GM18520 (cell line): ENCODE measurements around the gene TMEM98.
"Not testable (repeated sequence)": the region's sequence is repeated elsewhere in the genome, so short reads cannot be mapped to it uniquely, and the experiment has no call there.

Source experiments
- ATAC-seq: cut with Tn5 transposase; IDR thresholded peaks from one replicate; pipeline ENCODE4 v1.9.1; 2021; ENCODE audit not compliant: unreplicated experiment

The TMEM98 gene

GRCh38 chr17:32914181-32914580, 13.8 kb upstream of the TMEM98 start:
- no peak for ATAC-seq

- no peak for ATAC-seq
These were observed 12.7 kb upstream of the TMEM98 start for GRCh38 chr17:32915245-32915644.

- no peak for ATAC-seq
These were observed 11.8 kb upstream of the TMEM98 start for GRCh38 chr17:32916134-32916533.

GRCh38 chr17:32917081-32917480, 10.9 kb upstream of the TMEM98 start:
- no peak for ATAC-seq

GRCh38 chr17:32917842-32918241, 10.1 kb upstream of the TMEM98 start:
- ATAC-seq = no peak

GRCh38 chr17:32919876-32920275, 8.1 kb upstream of the TMEM98 start:
- ATAC-seq = not testable (repeated sequence)

GRCh38 chr17:32920293-32920692, 7.7 kb upstream of the TMEM98 start:
- ATAC-seq = no peak

GRCh38 chr17:32921017-32921416, 6.9 kb upstream of the TMEM98 start:
- ATAC-seq = no peak

GRCh38 chr17:32923905-32924304, 4.0 kb upstream of the TMEM98 start:
- ATAC-seq = not testable (repeated sequence)

GRCh38 chr17:32926183-32926582, 1.8 kb upstream of the TMEM98 start:
- no peak for ATAC-seq

- not testable (repeated sequence) for ATAC-seq
These were observed 1.2 kb upstream of the TMEM98 start for GRCh38 chr17:32926789-32927188.

- no peak for ATAC-seq
These were observed 691 bp upstream of the TMEM98 start for GRCh38 chr17:32927201-32927723.

GRCh38 chr17:32928586-32929535, 908 bp downstream of the TMEM98 start:
- ATAC-seq = no peak

GRCh38 chr17:32929588-32929987, 1.6 kb downstream of the TMEM98 start:
- ATAC-seq = no peak

- ATAC-seq = no peak
These were observed 2.6 kb downstream of the TMEM98 start for GRCh38 chr17:32930512-32930911.

- ATAC-seq = no peak
These were observed 3.7 kb downstream of the TMEM98 start for GRCh38 chr17:32931686-32932085.

- ATAC-seq = no peak
These were observed 5.9 kb downstream of the TMEM98 start for GRCh38 chr17:32933881-32934280.

- ATAC-seq = no peak
These were observed 7.8 kb downstream of the TMEM98 start for GRCh38 chr17:32935726-32936125.

- ATAC-seq = no peak
These were observed 8.4 kb downstream of the TMEM98 start for GRCh38 chr17:32936186-32936893.

- ATAC-seq = no peak
These were observed 9.0 kb downstream of the TMEM98 start for GRCh38 chr17:32936894-32937500.

- no peak for ATAC-seq
These were observed 12.9 kb downstream of the TMEM98 start for GRCh38 chr17:32940706-32941390.
